ENCODE measurements around the gene ZNRF2.

DNA sequence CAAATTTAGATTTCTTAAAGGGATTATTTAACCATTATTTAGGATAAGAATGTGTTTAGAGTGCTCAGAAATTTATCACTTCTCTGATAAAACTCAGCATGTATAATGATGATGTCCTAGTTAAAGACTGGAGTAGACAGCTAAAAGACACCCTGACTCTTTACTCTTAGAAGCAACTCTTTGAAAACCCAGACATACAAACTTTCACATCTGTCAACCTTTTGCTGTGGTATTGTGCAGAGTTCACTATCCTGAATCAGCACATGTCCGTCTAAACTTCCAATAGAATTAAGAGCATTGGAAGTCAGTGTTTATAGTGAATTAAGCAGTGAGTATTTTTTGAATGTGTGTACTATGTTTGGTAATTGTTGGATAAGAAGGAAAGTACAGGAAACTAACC lies 24.9 kb downstream of the ZNRF2 start:
- no peak for TF ChIP-seq POLR2A (IDR thresholded peaks at IDR 0.05)
- TF ChIP-seq, protein P1, sequence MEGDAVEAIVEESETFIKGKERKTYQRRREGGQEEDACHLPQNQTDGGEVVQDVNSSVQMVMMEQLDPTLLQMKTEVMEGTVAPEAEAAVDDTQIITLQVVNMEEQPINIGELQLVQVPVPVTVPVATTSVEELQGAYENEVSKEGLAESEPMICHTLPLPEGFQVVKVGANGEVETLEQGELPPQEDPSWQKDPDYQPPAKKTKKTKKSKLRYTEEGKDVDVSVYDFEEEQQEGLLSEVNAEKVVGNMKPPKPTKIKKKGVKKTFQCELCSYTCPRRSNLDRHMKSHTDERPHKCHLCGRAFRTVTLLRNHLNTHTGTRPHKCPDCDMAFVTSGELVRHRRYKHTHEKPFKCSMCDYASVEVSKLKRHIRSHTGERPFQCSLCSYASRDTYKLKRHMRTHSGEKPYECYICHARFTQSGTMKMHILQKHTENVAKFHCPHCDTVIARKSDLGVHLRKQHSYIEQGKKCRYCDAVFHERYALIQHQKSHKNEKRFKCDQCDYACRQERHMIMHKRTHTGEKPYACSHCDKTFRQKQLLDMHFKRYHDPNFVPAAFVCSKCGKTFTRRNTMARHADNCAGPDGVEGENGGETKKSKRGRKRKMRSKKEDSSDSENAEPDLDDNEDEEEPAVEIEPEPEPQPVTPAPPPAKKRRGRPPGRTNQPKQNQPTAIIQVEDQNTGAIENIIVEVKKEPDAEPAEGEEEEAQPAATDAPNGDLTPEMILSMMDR (IDR thresholded peaks at IDR 0.05): no peak

Measured in adrenal gland (tissue), 5 donors.